Measurements from ENCODE around the gene BSND.
"Not testable (repeated sequence)": the region's sequence is repeated elsewhere in the genome, so short reads cannot be mapped to it uniquely, and the experiment has no call there.

The BSND gene

GRCh38 chr1:54998677-54999076 lies at the start of gene BSND:
Gene BSND (plus strand): TSS chr1:54998933. CDS start chr1:54999187, 254 bp downstream.
- DNase-seq: no peak

- no peak for DNase-seq
Measured at GRCh38 chr1:54949053-54949452, 49.7 kb upstream of the BSND start.

GRCh38 chr1:54950006-54950368 lies 48.7 kb upstream of the BSND start:
- DNase-seq: no peak

GRCh38 chr1:54950369-54951163 lies 48.2 kb upstream of the BSND start:
- DNase-seq: peak in 1 of 4 experiments; percentile 6

- no peak for DNase-seq
Measured at GRCh38 chr1:54951810-54952226, 46.9 kb upstream of the BSND start.

- no peak for DNase-seq
Measured at GRCh38 chr1:54952950-54953718, 45.6 kb upstream of the BSND start.

GRCh38 chr1:54953846-54954245 lies 44.9 kb upstream of the BSND start:
- no peak for DNase-seq

- no peak for DNase-seq
Measured at GRCh38 chr1:54955359-54955758, 43.4 kb upstream of the BSND start.

- no peak for DNase-seq
Measured at GRCh38 chr1:54956726-54957125, 42.0 kb upstream of the BSND start.

GRCh38 chr1:54959241-54959640 lies 39.5 kb upstream of the BSND start:
- DNase-seq: no peak

- DNase-seq: no peak
Measured at GRCh38 chr1:54962612-54963395, 35.9 kb upstream of the BSND start.

- DNase-seq: not testable (repeated sequence)
Measured at GRCh38 chr1:54963829-54964228, 34.9 kb upstream of the BSND start.

GRCh38 chr1:54965624-54966340 lies 33.0 kb upstream of the BSND start:
- no peak for DNase-seq

GRCh38 chr1:54967372-54967771 lies 31.4 kb upstream of the BSND start:
- DNase-seq: no peak

GRCh38 chr1:54968551-54968950 lies 30.2 kb upstream of the BSND start:
- DNase-seq: no peak

GRCh38 chr1:54969879-54970278 lies 28.9 kb upstream of the BSND start:
- no peak for DNase-seq

GRCh38 chr1:54970901-54971300 lies 27.8 kb upstream of the BSND start:
- no peak for DNase-seq

- no peak for DNase-seq
Measured at GRCh38 chr1:54971317-54971791, 27.4 kb upstream of the BSND start.

- DNase-seq: no peak
Measured at GRCh38 chr1:54972436-54972835, 26.3 kb upstream of the BSND start.

- no peak for DNase-seq
Measured at GRCh38 chr1:54973205-54973921, 25.4 kb upstream of the BSND start.

GRCh38 chr1:54975356-54976108 lies 23.2 kb upstream of the BSND start:
- DNase-seq: no peak
